Brain microvascular endothelial cell (primary cell): ENCODE results near the gene DLL4.

Source experiments
- DNase-seq: peaks from one replicate; pipeline ENCODE4 v3.0.0-alpha.2; 2020
- H3K27ac ChIP-seq: fragments of 250-450 bp; sonication (Bioruptor Pico); 2 replicates; pipeline ENCODE4 v1.5.1; 2020; ENCODE audit warnings: mild to moderate bottlenecking, moderate library complexity
- H3K27me3 ChIP-seq: fragments of 250-450 bp; sonication (Bioruptor Pico); replicated peaks from 2 replicates; pipeline ENCODE4 v1.5.1; 2020; ENCODE audit warnings: mild to moderate bottlenecking
- H3K36me3 ChIP-seq: fragments of 250-450 bp; sonication (Bioruptor Pico); replicated peaks from 2 replicates; pipeline ENCODE4 v1.5.1; 2020; ENCODE audit warnings: mild to moderate bottlenecking
- H3K4me3 ChIP-seq: 2 replicates; pipeline ENCODE4 v1.5.1; 2011; ENCODE audit warnings: low read depth, mild to moderate bottlenecking, control low read depth, low read length, moderate library complexity
- CTCF ChIP-seq: IDR thresholded peaks from 2 replicates; pipeline ENCODE4 v1.5.1; 2011; ENCODE audit warnings: low read depth, mild to moderate bottlenecking, moderate library complexity, low read length, control low read depth, inconsistent platforms; ENCODE audit errors: missing control alignments
- in situ Hi-C: cut with HindIII; loops from 2 replicates; pipeline ENCODE4 v1.10.0; 2017; ENCODE audit warnings: low sequenced_read_pairs, low pct_ligation_motif_present

The DLL4 gene

GRCh38 chr15:40891138-40891537 lies 38.0 kb upstream of the DLL4 start:
- no peaks in the 10 kb centered on the region for H3K27me3 ChIP-seq
- no peak for TF ChIP-seq CTCF
- no peak overlapping the region for H3K27ac ChIP-seq
- in situ Hi-C loops: no loop called here
- peaks cover 4% of the 10 kb centered on the region for H3K36me3 ChIP-seq
- H3K4me3 ChIP-seq: no peak overlapping the region
- DNase-seq: no peak

GRCh38 chr15:40891810-40892446 lies 37.2 kb upstream of the DLL4 start:
- no peak overlapping the region for H3K27ac ChIP-seq
- peak; percentile 84 for TF ChIP-seq CTCF
- H3K36me3 ChIP-seq: peaks cover 8% of the 10 kb centered on the region
- in situ Hi-C loops: no loop called here
- peak; percentile 40 for DNase-seq
- no peak overlapping the region for H3K4me3 ChIP-seq
- no peaks in the 10 kb centered on the region for H3K27me3 ChIP-seq

- H3K27ac ChIP-seq: no peak overlapping the region
- in situ Hi-C loops: no loop called here
- no peaks in the 10 kb centered on the region for H3K27me3 ChIP-seq
- H3K36me3 ChIP-seq: peaks cover 12% of the 10 kb centered on the region
- TF ChIP-seq CTCF: no peak
- no peak overlapping the region for H3K4me3 ChIP-seq
- DNase-seq: no peak
Measured at GRCh38 chr15:40892447-40893012, 36.6 kb upstream of the DLL4 start.

GRCh38 chr15:40893019-40893670 lies 36.0 kb upstream of the DLL4 start:
- Histone ChIP-seq H3K27me3 (no peaks in the 10 kb centered on the region), H3K27ac (no peak overlapping the region), H3K36me3 (peaks cover 14% of the 10 kb centered on the region), H3K4me3 (no peak overlapping the region)
- in situ Hi-C loops: no loop called here
- no peak for DNase-seq
- TF ChIP-seq CTCF: no peak

- no peaks in the 10 kb centered on the region for H3K27me3 ChIP-seq
- peak within 1 kb of the TSS; percentile 94 for H3K27ac ChIP-seq
- H3K4me3 ChIP-seq: peak within 1 kb of the TSS; percentile 96
- peaks cover 20% of the 10 kb centered on the region for H3K36me3 ChIP-seq
- DNase-seq: peak; percentile 96
- in situ Hi-C loops: no loop called here
- peak; percentile 87 for TF ChIP-seq CTCF
Measured at GRCh38 chr15:40893733-40894680, 35.1 kb upstream of the DLL4 start, which contains the start of gene VPS18. Gene VPS18, plus strand, starts transcription at chr15:40894450. Its CDS starts 319 bp downstream, at chr15:40894769.
